Suprapubic skin (tissue), 4 donors: ENCODE results near the gene NTSR1. TPM values are rescaled to one million over a fixed set of nuclear protein-coding genes. Genes with fewer than 3 reads are reported as not detected.

Experiments
- DNase-seq, 2 donors: peaks; one replicate each; pipeline ENCODE4 v3.0.0-alpha.2; 2019; ENCODE audit warnings: low spot score in 2 of 2
- H3K27ac ChIP-seq: fragments of 200-600 bp; sonication (generic); one replicate; pipeline ENCODE4 v1.5.1; 2019
- H3K27me3 ChIP-seq: fragments of 200-600 bp; sonication (generic); one replicate; pipeline ENCODE4 v1.5.1; 2019
- H3K36me3 ChIP-seq: fragments of 200-600 bp; sonication (generic); one replicate; pipeline ENCODE4 v1.5.1; 2019
- H3K4me1 ChIP-seq: fragments of 200-600 bp; sonication (generic); one replicate; pipeline ENCODE4 v1.5.1; 2019
- H3K4me3 ChIP-seq: fragments of 200-600 bp; sonication (generic); one replicate; pipeline ENCODE4 v1.5.1; 2019; ENCODE audit warnings: mild to moderate bottlenecking
- H3K9me3 ChIP-seq: fragments of 200-600 bp; sonication (generic); one replicate; pipeline ENCODE4 v1.5.1; 2019
- CTCF ChIP-seq, 2 donors: fragments of 200-600 bp in 1 of 2; fragments of 450-650 bp in 1 of 2; sonication (generic) in 1 of 2; IDR thresholded peaks; one replicate each; pipeline ENCODE4 v1.5.1; 2016 to 2019; ENCODE audit warnings: antibody characterized with exemption in 2 of 2, mild to moderate bottlenecking in 1 of 2, moderate library complexity in 1 of 2
- EP300 ChIP-seq: sonication (generic); formaldehyde crosslinking; IDR thresholded peaks from one replicate; pipeline ENCODE4 v1.6.1; 2017; ENCODE audit warnings: antibody characterized with exemption
- POLR2A ChIP-seq, 2 donors: fragments of 450-650 bp; IDR thresholded peaks; one replicate each; pipeline ENCODE4 v1.6.1; 2017; ENCODE audit warnings: antibody characterized with exemption in 2 of 2, mild to moderate bottlenecking in 2 of 2, moderate library complexity in 2 of 2
- POLR2AphosphoS5 ChIP-seq, 3 donors: sonication (generic); formaldehyde crosslinking; IDR thresholded peaks; one replicate each; pipeline ENCODE4 v1.6.1; 2017; ENCODE audit warnings: antibody characterized with exemption in 3 of 3
- WGBS: methylation state at CpG from one replicate; pipeline ENCODE4 v1.1.5; 2018; 5-methylcytosine and 5-hydroxymethylcytosine counted together
- total RNA-seq, 4 donors: library from RNA; depleted of rRNA; stranded (reverse); fragments of >200 nt; gene quantifications; one replicate each; pipeline ENCODE4 v1.1.0, GENCODE V29; 2016

The NTSR1 gene
- total RNA-seq, 4 donors from 2014 or later = 0.16 to 0.55 TPM; not detected in 2

DNA sequence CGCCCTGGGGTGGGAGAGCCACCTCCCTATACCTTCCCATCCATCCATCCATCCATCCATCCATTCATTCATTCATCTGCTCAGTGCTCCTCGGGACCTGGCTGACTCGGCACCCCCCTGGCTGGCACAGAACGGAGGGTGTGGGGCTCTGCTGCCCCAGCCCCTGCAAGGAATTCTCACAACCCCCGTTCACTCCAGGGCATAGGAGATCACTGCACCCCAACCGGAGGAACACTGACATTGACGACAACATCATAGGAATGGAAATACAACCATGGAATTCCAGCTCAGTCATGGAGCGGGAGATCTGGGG lies 59.6 kb downstream of the NTSR1 start:
- Histone ChIP-seq H3K27ac (no peak overlapping the region), H3K27me3 (peaks cover 50% of the 10 kb centered on the region), H3K36me3 (no peaks in the 10 kb centered on the region), H3K4me1 (peaks cover 21% of the 10 kb centered on the region), H3K9me3 (no peaks in the 10 kb centered on the region), H3K4me3 (no peak overlapping the region)
- DNase-seq = no peak
- 70% methylated on average over 2 of the region's 8 CpGs for WGBS
- TF ChIP-seq CTCF (IDR thresholded peaks at IDR 0.05) (no peak), POLR2AphosphoS5 (IDR thresholded peaks at IDR 0.05) (no peak), POLR2A (IDR thresholded peaks at IDR 0.05) (no peak), EP300 (no peak)

DNA sequence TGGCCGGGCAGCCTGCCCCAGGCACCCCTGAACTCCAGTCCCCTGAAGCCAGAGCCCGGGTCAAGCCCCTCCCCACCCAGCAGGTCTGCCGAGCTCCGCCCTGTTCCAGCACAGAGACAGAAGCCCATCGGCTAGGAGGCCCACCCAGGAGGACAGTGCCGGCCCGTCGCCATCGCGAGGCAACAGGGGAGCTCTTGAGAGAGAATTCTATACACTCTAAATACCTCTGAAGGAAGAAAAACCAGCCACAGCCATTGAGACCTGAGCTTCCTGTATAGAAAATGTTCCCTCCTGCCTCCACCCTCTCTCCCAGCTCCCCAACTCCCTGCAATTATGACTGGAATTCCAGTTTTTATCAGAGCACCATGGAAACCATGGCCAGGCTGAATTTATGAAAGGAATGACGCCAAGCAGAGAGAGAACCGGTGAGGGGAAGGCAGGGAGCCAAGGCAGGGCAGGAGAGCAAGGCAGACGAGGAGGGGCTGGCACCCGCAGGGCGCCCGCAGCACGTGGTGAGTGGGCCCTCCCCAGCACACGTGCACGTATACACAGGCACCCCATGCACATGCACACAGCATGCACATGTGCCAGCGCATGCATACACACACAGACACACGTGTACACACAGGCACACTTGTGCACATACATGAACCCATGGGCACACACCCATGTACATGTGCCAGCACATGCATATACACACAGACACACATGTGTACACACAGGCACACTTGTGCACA lies 60.1 kb downstream of the NTSR1 start:
- H3K4me3 ChIP-seq = no peak overlapping the region
- TF ChIP-seq CTCF (IDR thresholded peaks at IDR 0.05) (no peak), POLR2A (IDR thresholded peaks at IDR 0.05) (no peak), POLR2AphosphoS5 (IDR thresholded peaks at IDR 0.05) (no peak), EP300 (no peak)
- WGBS = 43% methylated on average over 21 of the region's 21 CpGs
- no peaks in the 10 kb centered on the region for H3K36me3 ChIP-seq
- H3K27ac ChIP-seq = no peak overlapping the region
- no peak for DNase-seq
- H3K4me1 ChIP-seq = peaks cover 26% of the 10 kb centered on the region
- peaks cover 48% of the 10 kb centered on the region for H3K27me3 ChIP-seq
- H3K9me3 ChIP-seq = no peaks in the 10 kb centered on the region

DNA sequence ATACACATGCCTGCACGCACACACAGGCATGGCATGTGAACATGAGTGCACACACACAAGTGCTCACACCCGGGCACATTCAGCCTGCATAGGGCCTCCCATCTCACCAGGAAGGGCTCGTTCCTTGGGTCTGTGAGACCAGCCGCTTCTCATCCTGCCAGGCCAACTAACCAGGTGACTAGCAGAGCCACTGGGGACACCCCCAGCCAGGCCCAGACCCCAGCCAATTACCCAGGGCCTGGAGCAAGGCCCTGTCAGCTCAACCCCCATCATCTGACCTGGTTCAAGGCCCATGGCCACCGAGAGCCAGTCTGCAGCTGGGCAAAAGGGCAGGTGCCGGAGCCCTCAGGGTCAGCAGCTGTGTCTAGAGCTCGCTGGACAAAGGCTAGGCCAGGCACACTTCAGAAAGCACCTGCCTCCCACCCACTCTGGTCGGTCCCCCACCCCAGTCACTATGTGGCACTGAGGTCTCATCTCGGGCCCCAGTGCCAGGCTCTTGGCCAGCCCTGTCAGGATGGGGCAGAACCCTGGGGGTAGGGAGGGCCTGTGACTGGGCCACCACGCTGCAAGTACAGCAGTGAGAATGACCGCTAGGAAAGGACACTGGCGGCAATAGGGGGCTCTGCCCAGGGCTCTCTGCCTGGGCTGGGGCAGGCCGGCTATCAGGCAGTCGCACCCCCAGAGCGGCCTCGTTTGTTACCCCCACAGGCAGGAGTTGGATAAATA lies 60.9 kb downstream of the NTSR1 start:
- Histone ChIP-seq H3K9me3 (no peaks in the 10 kb centered on the region), H3K4me1 (peaks cover 34% of the 10 kb centered on the region), H3K4me3 (no peak overlapping the region), H3K36me3 (no peaks in the 10 kb centered on the region), H3K27me3 (peaks cover 48% of the 10 kb centered on the region), H3K27ac (no peak overlapping the region)
- TF ChIP-seq CTCF (IDR thresholded peaks at IDR 0.05) (no peak), POLR2AphosphoS5 (IDR thresholded peaks at IDR 0.05) (no peak), EP300 (no peak), POLR2A (IDR thresholded peaks at IDR 0.05) (no peak)
- 83% methylated on average over 1 of the region's 16 CpGs for WGBS
- no peak for DNase-seq

GRCh38 chr20:62770111-62770910 lies 61.7 kb downstream of the NTSR1 start:
- H3K36me3 ChIP-seq = no peaks in the 10 kb centered on the region
- no peak overlapping the region for H3K4me3 ChIP-seq
- no peak for DNase-seq

More at GRCh38 chr20:62770111-62770910, 61.7 kb downstream of the NTSR1 start:
- Histone ChIP-seq H3K4me1 (peaks cover 34% of the 10 kb centered on the region), H3K27me3 (peaks cover 46% of the 10 kb centered on the region), H3K9me3 (no peaks in the 10 kb centered on the region), H3K27ac (no peak overlapping the region)
- TF ChIP-seq CTCF (IDR thresholded peaks at IDR 0.05) (no peak), EP300 (no peak), POLR2AphosphoS5 (IDR thresholded peaks at IDR 0.05) (no peak), POLR2A (IDR thresholded peaks at IDR 0.05) (no peak)
- 98% methylated on average over 10 of the region's 20 CpGs for WGBS
